Measurements from ENCODE around the gene IMPA2.

The IMPA2 gene

DNA sequence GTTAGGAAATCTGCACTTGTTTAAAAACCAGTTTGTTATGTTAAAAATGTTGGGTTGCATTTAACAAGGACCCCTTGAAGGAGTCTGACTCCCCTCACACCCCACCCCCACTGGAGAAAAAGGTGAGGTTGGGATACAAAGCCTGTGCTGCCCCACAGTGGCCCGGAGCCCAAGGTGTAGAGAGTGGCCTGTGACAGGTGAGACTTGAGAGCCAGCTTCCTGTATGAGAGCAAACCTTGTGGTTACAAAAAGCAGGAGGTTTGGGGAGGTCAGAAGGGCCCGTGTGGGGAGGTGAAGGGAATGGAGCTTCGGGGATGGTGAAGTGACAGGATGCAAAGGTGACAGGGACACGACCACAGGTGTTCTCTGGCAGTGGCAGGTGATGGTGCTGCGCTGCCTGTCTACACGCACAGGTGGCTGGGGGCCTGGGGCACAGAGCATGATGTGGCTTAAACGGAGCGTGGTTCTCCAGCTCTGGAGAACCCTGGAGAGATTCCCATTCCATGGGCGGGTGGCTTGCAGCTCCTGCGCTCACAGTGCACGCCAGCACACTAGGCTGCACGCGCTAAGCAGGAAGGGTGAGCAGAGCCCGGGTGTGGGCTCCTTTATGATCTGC, 29.0 kb downstream of the IMPA2 start:
- no peak for DNase-seq

DNA sequence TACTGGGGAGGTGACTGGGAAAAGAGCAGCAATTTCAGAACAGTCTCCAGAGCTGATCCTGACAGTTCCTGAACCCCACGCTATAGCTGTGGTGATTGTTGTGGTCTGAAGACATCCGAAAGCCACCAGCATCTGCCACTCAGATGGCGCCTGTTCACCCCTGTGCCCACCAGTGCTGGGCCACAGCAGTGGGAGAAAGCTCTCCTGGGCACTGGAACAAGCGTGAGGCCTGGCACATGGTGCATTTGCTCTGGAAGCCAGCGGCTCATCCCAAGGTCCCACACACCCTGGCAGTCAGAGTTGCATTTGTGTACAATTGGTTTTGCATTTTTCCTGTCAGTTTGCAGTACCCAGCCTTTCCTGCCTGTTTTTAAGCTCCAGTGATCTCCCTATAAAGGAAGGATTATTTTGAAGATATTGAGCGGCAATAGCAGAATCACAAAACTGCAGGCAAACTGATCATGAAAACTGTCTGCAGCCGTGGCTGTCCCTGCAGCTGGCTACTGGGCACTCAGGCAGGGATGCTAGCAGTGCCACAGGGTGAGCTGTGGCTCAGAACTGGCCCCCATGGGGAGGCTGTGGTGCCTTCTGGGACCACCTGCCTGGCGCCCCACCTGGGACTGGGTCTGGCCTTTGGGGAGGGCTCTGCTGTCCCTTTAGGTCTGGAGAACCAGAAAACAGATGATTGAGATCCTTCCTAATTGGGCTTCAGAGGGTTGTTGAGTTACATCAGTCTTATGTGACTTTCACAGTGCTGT, 30.1 kb downstream of the IMPA2 start:
- DNase-seq, result no peak

DNA sequence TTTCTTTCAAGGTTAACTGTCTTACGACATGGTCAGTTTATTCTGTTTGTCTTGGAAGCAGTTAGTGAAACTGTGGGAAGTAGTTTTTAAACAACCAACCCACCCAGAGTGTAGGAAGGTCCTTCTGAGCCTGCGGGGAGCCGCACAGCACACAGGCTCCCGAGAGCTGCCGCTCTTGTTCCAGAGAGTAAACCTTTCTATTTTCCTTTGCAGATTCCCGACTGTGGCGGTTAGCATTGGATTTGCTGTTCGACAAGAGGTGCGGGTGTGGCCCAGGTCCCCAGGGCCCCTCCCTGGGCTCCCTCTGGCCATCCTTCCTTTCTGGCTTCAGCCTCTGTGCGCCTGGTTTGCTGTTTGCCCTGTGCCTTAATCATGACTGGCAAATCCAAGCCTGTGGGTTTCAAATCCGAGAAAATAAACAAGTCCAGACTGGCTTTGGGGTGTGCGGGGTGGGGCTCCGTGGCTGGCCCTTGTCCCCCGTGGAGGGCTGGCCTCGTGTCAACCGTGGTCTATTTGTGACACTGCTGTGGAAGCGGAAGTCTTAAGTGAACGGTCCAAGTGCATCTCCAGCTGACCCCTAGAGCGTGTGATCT, 30.7 kb downstream of the IMPA2 start:
- no peak for DNase-seq

DNA sequence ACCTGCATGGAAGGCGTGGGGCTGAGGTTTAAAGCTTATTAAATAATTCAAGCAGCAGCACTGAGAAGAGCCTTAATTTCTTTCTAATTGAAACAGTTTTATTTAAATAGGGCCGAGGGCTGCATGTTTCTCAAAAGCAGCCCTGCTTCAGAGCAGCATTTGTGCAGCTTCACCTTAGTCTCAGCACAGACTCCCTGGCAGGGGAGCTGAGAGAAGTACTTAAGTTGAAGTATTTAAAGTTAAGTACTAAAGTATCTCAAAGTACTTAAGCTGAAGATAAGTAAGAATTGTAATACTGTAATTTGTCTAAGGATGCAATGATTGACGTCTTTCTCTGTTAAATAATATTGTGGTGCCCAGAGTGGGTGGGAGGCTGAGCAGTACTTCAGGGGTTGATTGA, 31.4 kb downstream of the IMPA2 start:
- no peak for DNase-seq

DNA sequence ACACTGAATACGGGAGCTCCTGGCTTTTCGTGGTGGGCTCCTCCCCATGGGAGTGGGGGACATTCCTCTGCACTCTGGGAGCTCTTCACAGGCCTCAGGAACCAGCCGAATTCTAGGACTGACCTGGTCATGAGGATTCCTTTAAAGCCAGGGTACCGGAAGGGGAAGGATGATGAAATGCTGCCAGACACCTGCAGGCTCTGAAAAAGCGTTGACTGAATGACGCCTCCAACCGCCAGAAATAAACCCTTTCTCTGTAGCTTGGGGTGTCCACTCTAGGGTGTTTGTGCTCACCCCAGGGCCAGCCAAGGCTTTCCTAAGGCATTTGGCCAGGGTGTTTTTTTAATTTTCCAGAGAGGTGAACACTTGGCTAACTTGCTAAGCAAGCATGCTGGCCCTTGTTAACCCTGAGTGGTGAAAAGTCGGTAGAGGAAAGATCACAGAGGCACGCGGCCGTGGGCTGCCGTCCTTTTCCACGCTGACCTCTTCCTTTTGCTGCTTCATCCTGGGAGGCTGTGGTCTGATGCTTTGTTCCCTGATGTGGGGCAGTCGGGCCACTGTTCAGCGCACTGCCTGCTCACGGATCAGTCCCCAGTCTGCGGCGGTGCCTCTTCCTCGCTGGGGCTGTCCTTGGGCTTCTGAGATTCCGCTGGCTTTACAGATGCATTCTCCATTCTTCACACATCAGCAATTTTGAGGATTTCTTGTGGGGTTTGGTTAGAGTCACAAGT, 32.0 kb downstream of the IMPA2 start:
- DNase-seq, result no peak

DNA sequence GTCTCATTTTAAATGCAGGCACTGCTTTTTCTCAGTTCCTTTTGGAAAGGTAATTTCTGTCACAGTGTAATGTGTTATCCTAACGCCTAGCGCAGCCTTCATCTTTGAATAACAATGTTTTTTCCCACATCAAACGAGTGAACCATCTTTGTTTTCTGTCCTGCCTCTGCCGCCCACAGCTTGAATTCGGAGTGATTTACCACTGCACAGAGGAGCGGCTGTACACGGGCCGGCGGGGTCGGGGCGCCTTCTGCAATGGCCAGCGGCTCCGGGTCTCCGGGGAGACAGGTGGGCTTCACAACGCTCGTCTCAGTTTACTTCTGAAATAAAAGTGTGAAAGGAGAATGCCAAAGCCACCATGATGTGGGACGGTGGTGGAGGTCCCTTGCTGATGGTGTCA, 32.8 kb downstream of the IMPA2 start:
- DNase-seq, result no peak

DNA sequence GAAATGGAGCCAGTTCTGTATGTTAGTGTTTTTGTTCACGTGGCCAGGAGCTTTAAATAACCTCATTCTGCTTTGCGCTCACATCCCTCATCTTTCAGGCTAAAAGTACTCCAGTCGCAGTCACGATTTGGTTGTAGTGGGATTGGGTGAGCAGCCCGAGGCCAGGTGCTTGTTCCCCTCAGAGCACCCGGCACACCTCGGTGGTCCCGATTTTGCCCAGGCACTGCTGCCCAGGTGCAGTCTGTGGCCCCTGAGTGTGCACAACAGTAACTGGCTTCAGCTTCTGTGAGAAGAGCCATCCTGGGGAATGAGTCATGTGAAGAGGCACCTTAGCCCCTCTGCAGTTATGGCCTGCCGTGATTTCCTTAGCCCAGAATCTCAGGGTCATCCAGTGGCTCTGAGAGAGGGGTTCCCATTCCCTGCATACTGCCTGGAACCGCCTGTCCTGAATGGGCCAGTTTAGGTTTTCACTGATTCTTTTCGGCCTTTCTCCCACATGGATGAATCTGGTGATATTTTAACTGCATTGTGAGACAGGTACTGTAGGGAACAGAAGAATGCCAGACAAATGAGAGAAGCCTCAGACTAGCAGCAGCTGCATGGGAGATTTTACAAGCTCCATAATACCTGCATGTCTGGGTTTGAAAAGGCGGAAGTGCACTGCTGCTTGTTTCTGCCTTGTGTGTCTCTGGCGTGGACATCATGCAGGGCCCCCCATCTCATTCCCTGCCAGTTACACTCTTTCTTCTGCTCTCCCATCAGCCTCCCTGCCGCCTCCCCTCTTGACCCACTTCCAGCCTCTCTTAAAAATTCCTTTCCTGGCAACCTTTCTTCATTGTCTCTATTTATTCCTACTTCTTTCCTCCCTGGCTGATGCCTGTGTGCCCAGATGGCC, 33.5 kb downstream of the IMPA2 start:
- no peak for DNase-seq

DNA sequence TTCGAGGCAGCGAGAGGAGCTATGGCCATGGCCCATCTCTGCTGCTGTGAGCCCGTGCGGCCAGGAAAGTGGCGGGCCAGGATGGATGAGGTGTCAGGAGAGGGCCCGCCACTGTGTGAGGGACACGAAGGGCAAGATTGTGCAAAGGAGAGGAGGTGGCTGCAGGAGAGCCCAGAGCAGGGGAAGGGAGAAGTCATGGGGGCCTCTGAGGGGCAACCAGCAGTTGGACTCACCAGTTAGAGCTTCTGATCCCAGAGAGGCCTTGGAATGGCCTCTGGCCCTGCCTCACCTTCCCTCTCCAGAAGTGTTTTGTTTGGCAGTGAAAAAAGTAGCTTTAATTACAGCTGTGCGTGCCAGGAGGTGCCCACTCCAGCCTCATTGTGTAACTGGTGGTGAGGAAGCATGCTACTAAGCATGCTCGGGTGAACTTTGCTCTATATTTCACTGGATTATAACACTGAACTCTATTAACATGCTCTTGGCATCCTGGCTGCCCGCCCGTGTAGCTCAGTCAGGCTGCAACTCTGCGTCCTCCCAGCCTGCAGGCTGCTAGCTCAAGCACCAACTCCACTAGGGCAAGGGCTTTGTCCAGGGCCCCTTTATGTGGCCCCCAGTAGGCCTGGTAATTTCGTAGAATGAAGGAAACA, 34.2 kb downstream of the IMPA2 start:
- DNase-seq, result no peak

DNA sequence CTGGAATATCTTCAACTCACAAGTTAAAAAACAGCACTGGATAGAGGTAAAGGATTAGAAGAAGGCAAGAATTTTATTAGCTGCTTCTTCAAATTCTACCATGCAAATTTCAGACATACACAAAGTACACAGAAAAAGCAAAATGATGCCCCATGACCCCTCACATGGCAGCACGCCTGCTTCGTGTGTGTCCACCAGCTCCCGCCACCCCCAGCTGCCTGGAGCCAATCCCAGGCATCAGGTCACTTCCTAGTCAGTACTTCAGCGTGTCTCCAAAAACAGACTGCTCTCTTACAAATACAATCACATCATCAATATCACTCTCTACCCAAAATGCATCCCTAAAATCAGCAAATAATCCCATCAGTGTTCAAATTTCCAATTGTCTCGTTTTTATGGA, 35.8 kb downstream of the IMPA2 start:
- DNase-seq, result no peak

DNA sequence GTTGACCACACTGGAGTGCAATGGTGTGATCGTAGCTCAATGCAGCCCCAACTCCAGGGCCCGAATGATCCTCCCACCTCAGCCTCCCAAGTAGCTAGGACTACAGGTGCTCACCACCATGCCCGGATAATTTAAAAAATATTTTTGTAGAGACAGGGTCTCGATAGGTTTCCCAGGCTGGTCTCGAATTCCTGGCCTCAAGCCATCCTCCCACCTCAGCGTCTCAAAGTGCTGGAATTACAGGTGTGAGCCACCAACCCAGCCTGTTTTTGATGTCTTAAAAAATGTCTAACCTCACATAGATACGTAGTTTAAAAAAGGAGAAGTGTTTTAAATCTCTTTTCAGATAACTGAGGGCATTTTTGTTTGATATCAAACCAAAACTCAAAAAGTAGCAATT, 37.6 kb downstream of the IMPA2 start:
- no peak for DNase-seq

DNA sequence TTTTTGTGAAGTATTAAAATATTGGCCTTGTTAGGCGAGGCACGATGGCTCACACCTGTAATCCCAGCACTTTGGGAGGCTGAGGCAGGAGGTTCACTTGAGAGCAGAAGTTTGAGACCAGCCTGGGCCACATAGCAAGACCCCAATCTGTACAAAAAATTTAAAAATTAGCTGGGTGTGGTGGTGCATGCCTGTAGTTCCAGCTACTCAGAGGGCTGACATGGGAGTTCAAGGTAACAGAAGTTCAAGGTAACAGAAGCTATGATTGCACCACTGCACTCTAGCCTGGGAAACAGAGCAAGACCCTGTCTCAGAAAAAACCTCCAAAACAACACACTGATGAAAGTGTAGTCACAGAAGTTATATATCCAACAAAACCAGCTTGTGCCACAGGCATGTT, 39.8 kb downstream of the IMPA2 start:
- no peak for DNase-seq

DNA sequence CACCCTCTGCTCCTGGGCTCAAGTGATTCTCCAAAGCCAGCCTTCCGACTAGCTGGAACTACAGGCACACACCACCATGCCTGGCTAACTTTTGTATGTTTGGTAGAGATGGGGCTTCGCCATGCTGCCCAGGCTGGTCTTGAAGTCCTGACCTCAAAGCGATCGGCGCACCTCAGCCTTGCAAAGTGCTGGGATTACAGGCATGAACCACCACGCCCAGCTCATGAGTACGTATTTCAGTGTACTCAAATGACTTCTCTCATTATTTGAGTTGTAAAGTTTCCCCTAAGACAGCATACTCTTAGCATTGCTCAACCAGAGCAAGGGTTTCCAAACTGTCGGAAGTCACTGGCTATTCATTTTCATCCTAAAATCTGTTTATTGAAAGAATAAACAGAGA, 40.3 kb downstream of the IMPA2 start:
- no peak for DNase-seq

DNA sequence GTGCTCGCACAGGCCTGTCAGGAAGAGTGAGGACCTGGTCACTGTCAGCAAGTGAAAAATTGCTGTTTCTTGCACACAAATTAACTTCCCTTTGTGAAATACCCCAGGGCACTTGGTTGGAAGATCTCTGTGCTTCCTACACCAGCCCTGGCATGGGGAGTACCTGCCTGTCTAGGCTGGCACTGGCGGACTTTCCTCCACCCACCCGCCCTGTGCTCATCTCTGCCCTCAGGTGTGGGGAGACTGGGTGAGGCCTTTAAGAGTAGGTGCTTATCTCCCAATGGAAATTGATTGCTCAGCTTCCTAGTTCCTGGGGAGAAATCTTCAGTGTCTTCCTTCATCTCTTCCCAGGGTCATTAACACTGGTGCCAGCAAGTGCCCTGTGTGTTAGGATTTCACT, 42.1 kb downstream of the IMPA2 start:
- no peak for DNase-seq

DNA sequence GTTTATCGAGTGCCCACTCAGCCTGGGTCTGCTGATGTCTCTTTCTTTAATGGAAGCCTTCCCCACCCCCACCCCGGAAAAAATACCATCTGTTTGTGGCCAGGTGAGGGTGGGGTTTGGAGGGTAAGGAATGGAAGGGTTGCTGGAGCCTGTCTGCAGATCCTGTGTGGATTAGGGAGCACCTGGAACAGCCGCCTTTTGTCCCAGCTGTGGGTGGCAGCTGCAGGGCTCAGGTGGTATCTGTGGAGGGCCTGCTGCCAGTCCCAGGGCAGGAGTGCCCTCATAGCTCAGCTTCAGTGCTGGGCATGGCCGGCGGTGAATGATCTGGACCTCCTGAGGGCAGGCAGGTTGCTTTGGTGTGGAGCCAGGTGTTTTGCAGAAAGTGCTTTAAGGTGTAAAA, 45.3 kb downstream of the IMPA2 start:
- no peak for DNase-seq

DNA sequence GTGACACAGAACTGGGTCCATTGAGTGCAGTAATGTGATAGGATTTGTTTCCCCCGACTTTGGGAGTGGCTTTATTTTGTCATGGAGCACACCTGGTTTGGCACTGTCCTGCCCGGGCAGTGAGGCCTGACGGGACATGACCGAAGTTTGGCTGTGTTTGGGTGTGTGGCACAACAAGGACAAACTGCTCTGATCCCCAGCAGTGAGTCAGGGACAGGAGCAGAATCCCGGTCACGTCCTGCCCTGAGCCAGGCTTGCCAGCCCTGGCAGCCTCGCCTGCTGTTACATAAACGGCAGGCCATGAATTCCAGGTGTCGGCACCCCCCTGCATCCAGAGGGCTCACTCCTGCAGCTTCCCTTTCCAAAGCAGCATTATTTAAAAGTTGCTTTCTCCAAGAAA, 45.7 kb downstream of the IMPA2 start:
- DNase-seq, result no peak

DNA sequence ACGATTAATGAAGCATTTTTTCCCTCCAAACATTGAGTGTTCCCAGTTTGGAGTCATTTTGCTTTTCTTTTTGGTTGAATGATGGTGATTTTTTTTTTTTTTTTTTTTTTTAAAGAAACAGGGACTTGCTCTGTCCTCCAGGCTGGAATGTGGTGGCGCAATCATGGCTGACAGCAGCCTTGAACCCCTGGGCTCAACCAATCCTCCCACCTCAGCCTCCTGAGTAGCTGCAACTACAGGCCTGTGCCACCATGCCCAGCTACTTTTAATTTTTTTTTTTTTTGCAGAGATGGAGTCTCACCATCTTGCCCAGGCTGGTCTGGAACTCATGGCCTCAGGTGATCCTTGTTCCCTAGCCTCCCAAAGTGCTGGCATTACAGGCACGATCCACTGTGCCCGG, 46.2 kb downstream of the IMPA2 start:
- no peak for DNase-seq

DNA sequence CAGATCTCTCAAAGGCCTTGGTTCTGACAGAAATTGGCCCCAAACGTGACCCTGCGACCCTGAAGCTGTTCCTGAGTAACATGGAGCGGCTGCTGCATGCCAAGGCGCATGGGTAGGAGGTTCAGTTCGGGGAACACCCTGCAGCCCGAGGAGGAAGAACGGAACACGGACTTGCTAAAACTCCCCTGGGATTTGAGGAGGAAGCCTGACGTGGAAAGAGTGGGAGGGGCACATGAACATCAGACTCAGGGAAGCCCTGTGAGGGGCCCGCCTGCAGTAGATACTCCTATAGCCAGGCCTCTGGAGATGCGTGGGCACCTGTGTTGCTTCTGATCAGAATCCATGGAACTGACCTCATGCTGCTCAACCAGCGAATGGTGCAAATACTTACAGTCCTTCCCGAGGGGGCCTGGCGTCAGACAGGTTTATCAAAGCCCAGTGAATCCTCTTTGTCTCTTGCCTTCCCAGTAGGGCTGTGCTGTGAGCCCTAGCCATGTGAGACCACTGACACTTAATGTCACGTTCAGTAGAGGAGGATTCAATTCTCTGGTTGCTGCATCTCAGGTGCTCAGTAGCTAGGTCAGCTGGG, 46.8 kb downstream of the IMPA2 start:
- DNase-seq, result no peak

DNA sequence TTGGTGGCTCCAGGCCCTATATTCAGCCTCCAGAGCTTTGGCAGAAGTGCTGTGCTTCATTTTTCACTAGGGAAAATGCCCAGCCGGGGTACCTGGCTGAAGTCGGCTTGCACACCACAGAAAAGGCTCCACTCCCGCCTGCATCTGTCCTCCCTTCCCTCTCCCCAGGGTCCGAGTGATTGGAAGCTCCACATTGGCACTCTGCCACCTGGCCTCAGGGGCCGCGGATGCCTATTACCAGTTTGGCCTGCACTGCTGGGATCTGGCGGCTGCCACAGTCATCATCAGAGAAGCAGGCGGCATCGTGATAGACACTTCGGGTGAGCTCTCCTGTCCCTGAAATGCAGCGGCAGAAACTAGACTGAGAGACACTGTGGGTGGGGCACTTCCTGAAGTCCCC, 47.4 kb downstream of the IMPA2 start:
- DNase-seq, result no peak

DNA sequence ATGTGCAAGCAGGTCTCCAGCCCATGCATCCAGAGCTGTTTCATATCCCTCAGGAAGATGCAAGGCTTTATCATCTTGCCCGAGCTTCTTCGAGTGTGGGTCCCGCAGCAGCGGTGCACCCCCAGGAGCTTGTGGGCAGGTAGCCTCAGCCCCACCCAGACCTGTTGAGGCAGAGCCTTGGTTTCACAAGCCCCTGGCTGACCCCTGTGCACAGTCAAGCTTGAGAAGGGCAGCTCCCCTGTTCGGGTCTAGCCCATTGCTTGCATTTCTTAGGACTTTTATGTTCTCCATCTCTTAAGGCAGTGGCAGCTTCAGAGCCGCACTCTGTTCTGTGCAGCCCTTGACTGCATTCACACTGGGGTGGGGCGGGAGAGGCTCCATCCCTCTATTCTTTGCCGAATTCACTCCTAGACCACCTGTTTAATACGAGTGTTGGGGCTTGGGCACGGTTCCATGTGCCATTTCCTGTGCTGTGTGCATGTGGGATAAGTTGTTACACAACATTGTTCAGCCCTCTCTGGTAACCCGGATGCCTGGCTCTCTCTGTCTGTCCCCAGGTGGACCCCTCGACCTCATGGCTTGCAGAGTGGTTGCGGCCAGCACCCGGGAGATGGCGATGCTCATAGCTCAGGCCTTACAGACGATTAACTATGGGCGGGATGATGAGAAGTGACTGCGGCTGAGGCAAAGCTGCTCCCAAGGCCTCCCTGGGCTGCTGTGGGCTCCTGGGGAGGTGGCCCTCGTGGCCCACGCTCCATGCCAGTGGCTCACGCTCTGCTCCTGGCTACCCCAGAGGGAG, 48.7 kb downstream of the IMPA2 start:
- no peak for DNase-seq

DNA sequence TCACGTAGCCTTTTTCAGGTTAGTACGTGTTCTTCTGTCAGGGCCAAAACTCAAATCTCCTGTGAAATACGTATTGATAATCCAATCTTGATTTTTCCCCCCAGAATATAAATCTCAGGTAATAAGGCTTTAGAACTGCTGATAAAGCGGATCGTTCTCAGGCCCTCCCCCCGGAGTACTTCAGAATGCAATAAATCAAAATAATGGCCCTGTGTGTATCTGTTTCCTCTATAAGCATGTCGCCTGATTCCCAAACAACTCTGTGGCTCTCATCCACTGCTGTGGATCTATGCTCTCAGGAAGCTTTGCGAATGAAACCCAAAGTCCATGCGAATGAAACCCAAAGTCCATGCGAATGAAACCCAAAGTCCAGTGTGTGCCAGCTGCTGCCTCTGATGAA, 49.4 kb downstream of the IMPA2 start:
- DNase-seq, result no peak

DNA sequence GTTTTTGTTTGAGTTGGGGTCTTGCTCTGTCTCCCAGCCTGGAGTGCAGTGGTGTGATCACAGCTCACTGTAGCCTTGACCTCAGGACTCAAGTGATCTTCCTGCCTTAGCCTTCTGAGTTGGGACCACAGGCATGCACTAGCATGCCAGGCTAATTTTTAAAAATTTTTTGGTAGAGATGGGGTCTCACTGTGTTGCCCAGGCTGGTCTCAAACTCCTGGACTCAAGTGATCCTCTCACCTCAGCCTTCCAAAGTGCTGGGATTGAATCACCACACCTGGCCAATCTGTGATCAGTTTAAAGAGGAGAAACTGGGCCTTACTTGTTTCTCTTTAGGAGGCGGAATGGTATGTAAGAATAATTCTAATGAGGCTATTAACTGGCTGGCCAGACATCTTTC, 49.9 kb downstream of the IMPA2 start:
- no peak for DNase-seq

Data from NCI-H2227 treated with DMSO at 0.1 percent for 48 hours (cell line).